GM13976 (cell line): ENCODE results near the gene MEX3A.
"Not testable (repeated sequence)": the region's sequence is repeated elsewhere in the genome, so short reads cannot be mapped to it uniquely, and the experiment has no call there.

Experiments
- DNase-seq: peaks from one replicate; pipeline ENCODE4 v3.0.0; 2012; ENCODE audit warnings: low spot score
- in situ Hi-C: fragments of 300-500 bp; cut with MboI; formaldehyde crosslinking; loops from one replicate; pipeline ENCODE4 v1.12.0; 2022; ENCODE audit warnings: low sequenced_read_pairs, mixed read lengths, inconsistent platforms; ENCODE audit not compliant: unreplicated experiment
- TF ChIP-seq, protein P1 (sequence below): IDR thresholded peaks from 2 replicates; pipeline ENCODE4 v1.5.1; 2012; ENCODE audit warnings: borderline replicate concordance, mild to moderate bottlenecking; ENCODE audit not compliant: insufficient read depth; ENCODE audit errors: extremely low read depth, missing control alignments, control extremely low read depth

Gene MEX3A

DNA sequence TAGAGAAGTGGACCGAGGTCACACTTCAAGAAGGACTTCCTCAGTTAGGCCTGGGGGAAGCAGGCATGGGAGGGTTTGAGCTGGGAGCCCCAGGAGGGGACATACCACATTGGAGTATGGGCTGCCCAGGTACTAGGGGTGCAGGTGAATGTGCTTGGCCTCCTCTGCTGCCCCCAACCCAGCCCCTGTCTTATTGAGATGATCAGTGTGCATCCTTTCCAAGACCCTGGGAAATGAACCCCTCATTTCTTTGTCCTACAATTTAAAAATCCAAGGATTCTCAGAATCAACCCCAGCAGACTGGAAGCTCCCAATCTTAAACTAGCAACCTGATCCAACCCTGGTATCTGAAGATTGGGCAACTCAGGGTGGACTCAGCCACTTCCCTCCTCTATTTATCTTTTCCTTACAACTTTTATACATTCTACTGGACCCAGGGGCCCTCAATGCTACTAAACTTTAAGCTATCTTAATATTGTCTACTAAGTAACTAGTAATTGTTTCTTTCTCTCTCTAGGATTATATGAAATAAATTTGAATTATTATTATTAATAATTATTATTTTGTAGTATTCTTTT is 9.1 kb downstream of the MEX3A start:
- TF ChIP-seq, protein P1, sequence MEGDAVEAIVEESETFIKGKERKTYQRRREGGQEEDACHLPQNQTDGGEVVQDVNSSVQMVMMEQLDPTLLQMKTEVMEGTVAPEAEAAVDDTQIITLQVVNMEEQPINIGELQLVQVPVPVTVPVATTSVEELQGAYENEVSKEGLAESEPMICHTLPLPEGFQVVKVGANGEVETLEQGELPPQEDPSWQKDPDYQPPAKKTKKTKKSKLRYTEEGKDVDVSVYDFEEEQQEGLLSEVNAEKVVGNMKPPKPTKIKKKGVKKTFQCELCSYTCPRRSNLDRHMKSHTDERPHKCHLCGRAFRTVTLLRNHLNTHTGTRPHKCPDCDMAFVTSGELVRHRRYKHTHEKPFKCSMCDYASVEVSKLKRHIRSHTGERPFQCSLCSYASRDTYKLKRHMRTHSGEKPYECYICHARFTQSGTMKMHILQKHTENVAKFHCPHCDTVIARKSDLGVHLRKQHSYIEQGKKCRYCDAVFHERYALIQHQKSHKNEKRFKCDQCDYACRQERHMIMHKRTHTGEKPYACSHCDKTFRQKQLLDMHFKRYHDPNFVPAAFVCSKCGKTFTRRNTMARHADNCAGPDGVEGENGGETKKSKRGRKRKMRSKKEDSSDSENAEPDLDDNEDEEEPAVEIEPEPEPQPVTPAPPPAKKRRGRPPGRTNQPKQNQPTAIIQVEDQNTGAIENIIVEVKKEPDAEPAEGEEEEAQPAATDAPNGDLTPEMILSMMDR: no peak
- in situ Hi-C loops: no loop called here
- DNase-seq: no peak

DNA sequence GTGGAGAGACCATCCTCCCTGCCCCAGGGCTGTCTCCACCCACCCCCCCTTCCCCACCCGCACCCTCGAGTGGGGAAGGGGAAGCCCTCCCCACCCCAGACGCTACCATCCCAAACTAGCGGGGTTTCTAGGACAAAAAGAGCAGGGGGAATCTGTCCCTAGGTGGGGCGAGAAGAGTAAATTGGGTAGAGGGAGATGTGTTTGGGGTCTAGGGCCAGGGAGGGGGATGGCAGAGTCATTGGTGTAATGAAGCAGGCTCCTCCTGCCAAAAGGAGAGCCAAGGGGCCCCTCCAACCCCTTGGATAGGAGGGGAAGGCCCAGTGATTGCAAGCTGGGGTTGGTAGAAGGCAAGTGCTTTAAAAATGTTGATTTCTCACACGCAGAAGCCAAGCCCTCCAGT is 10.0 kb downstream of the MEX3A start:
- in situ Hi-C loops: no loop called here
- DNase-seq: no peak
- TF ChIP-seq, protein P1: no peak

DNA sequence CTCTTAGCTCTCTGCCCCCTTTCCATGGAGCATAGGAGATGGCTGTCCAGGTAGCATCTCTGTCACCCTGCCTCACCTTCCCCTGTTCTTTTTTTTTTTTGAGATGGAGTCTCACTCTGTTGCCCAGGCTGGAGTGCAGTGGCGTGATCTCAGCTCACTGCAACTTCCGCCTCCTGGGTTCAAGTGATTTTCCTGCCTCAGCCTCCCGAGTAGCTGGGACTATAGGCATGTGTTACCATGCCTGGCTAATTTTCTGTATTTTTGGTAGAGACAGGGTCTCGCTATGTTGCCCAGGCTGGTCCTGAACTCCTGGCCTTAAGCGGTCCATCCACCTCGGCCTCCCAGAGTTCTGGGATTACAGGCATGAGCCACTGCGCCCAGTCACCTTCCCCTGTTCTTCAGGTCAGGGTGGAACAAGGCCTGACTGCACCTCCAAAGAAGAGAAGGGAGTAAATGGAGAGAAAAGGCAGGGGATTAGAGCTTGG is 10.9 kb downstream of the MEX3A start:
- DNase-seq, in situ Hi-C loops: not testable (repeated sequence)

DNA sequence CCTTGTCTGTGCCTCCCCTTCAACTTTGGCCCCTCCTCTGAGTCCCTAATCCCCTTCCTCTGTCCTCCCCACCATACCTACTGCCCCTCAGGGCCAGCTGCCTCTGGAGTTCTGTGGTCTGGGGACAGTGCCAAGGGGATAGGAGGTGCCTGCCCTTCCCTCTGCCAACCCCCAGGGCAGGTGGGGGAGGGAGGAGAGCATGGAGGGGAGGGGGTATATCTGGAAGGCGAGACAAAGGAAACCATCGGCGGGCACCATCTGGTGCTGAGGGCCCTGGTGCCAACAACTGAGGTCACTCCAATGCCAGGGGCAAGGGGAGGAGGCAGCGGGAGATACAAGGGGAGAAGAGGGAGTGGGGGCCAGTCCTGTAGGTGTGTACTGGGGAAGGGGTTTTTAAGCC is 11.7 kb downstream of the MEX3A start:
- TF ChIP-seq, protein P1: no peak
- no peak for DNase-seq
- in situ Hi-C loops: no loop called here

DNA sequence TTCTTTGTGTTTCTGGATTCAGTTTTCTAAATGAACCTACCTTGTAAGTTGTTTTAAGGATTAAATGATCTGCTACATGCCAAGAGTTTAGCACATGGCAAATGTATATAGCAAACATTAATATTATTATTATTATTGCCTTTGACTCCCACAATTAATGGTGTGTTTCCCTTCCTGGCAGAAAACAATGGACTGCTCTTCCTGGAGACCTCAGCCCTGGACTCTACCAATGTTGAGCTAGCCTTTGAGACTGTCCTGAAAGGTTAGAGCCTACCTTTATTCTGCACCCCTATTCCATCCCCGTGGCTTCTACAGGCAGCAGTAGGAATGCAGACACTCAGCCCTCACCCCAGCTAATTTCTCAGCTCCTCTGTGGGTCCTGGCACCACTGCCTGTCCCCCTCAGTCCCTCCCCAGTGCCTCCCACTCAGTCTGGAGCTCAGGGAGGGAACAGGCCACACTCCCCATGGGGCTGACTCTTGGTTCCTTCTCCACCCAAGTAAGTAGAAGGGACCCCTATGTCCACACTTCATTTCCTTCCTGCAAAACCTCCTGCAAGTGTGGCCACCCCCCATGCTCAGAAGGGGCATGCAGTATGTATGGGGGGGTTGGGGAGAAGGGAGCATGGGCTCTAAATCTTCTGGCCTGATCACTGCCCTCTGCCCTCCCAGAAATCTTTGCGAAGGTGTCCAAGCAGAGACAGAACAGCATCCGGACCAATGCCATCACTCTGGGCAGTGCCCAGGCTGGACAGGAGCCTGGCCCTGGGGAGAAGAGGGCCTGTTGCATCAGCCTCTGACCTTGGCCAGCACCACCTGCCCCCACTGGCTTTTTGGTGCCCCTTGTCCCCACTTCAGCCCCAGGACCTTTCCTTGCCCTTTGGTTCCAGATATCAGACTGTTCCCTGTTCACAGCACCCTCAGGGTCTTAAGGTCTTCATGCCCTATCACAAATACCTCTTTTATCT is 12.5 kb downstream of the MEX3A start:
- in situ Hi-C loops: no loop called here
- DNase-seq: no peak
- TF ChIP-seq, protein P1: no peak

DNA sequence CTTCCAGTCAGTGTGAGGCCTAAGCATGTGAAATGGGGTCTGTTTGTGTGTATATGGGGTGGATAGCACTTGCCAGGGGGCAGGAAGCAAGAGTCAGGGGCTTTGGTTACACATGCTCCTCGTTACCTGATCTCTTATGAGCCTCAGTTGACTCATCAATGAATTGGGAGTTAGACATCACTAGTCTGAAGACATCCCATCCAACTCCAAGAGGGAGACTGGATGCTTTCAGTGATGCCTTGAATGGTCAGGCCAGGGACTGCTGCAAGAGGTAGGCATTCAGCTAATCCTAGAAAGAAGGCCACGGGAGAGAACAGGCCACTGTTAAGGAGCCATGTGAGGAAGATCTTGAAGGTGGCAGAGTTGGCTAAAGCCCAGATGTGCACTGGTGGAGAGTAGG is 15.0 kb downstream of the MEX3A start:
- in situ Hi-C loops: no loop called here
- TF ChIP-seq, protein P1: no peak

DNA sequence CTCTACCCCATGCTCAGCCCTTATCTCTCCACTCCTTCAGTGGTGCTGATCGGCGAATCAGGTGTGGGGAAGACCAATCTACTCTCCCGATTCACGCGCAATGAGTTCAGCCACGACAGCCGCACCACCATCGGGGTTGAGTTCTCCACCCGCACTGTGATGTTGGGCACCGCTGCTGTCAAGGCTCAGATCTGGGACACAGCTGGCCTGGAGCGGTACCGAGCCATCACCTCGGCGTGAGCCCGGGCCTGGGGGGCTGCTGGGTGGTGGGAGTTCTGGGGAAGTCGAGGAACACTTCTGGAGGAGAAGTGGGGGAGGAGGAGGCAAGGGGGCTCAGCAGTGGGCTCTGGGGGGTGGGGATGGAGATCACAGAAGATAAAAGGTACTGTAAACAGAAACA is 16.4 kb downstream of the MEX3A start:
- in situ Hi-C loops: no loop called here
- no peak for DNase-seq
- TF ChIP-seq, protein P1: no peak

More for the DNA sequence above, 15.0 kb downstream of the MEX3A start:
- DNase-seq: no peak
